ENCODE results near the gene PLIN4. TPM values are rescaled to one million over a fixed set of nuclear protein-coding genes. Genes with fewer than 3 reads are reported as not detected.
A peak's percentile ranks its signal among the peaks of the same experiment; 100 is the strongest.

The PLIN4 gene
- total RNA-seq, 1 donor from 2014 or later = 25.7 TPM

GRCh38 chr19:4488496-4488895, 29.8 kb downstream of the PLIN4 start:
- DNase-seq = no peak

DNA sequence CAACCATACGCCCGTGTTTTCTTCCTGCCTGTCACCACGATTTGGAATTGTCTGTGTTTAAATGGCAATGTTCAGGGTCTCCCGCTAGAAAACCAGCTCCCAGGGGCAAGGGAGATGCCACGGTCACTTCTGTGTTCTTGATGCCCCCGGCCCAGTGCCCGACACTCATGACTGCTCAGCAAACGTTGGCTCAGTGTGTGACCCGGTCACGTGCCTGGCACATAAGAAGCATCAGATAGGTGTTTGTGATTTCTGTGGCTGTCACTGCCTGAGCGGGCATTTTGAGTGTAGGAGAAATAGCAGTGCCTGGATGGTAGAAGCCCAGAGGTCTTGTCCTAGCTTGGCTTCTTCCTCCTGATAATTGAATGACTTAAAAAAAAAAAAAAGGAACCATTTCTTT, 30.7 kb downstream of the PLIN4 start:
- no peak for DNase-seq

DNA sequence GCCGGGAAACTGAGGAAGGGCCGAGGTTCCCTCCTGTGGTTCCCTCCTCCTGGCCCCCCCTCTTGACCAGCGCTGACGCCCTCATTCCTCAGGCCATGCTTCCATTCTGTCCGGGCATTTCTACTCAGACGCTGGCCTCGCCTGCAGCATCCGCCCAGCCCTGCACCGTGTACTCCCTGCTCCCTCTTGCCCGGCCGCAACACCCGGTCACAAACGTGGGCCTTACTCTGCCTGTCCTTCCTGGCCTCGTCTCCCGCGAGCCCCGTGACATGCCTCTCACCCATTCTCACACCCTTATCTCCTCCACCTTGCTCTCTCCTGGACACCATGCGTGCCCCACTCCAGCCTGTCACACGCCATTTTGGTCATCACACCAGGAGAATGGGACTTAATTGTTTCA, 34.9 kb downstream of the PLIN4 start:
- no peak for DNase-seq

- no peak for DNase-seq
Measured at GRCh38 chr19:4482721-4483364, 35.4 kb downstream of the PLIN4 start.

DNA sequence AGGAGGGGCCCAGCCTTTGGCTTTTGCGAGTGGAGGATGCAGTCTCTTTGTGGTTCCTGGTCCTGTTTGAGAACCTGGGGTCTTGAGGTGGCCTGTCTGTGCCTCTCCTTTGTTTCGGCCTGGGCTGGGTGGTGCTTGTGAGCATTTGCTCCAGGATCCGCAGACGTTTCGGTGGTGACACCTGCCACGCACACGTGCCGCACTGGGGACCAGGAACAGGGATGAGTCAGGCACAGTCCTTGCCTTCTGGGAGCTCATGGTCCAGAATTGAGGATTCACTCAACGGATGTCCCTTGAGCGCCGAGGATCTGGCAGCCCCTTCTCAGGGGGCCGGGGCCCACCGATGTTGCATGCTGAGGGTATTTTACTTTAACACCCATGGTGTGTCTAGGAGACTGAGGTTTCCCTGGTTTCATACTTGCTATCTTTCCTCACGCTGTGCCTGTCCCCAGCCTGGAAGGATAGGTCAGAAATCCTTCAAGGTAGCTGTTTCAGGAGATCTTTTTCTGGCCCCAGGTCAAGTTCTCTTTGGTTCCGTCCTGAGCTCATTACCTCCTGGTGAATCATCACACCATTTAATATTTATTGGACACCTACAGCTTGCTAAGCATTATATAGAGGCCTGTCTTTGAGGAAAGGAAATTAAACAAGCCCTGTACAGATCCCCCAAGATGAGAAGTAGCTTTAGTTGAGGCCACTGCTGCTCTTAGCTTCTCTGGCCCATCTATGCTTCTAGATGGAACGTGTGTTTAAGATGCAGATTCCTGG, 41.1 kb downstream of the PLIN4 start:
- DNase-seq = no peak

DNA sequence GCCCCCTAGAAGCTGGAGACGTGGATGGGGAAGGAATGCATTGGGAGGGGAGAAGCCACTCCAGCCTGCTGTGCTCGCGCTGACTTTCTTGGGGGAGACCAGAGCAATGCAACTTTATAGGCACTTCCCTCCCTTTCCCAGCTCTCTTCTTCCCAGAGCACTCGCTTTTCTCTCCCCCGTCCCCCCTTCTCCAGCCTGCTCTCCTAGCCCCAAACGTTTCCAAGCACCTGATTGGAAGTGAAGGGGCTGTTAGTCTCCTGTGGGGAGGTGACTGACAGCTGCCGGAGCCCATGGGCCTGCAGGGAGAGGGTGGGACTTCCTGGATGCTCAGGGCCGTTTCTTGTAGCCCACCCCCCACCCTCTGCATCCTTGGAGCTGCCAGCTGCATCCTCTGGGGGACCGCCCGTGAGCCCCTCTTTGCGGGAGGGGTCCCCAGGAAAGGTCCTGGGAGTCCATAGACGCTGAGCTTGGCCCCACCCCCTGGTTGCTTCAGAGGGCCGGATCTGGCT, 43.7 kb downstream of the PLIN4 start:
- DNase-seq = peak; percentile 52

DNA sequence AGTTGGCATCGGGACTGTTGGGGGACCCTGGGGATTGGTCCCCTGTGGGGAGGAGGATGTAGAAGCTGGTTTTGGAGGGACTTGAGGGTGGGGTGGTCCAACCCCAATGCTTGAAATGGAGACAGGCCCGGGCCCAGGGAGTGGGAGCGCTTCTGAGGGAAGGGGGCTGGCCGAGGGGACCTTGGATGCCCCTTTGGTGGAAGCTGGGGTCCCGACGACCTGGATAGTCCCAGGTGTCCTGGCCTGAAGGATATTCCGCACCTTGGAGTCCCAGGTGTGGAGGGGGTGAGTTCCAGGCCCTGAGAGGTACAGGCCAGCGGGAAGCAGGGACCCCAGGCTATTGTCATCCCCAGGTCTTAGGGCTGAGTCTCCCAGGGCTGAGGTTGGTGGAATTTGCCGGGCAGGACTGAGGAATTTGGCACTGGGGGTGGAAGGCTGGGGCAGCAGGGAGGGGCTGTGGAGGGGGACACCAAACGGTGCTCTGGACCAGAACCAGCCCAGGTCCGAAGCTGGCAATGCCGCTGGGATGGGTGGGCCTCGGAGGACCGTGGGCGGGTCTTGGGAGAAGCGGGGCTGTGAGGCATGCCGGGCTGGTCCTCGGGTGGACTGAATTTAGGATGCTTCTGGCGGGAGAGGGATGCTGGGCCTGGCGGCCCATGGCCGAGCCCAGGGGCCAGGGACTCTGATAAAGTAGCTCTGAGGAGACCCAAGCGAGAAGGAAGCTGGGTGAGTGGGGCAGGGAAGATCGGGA, 44.3 kb downstream of the PLIN4 start:
- no peak for DNase-seq

DNA sequence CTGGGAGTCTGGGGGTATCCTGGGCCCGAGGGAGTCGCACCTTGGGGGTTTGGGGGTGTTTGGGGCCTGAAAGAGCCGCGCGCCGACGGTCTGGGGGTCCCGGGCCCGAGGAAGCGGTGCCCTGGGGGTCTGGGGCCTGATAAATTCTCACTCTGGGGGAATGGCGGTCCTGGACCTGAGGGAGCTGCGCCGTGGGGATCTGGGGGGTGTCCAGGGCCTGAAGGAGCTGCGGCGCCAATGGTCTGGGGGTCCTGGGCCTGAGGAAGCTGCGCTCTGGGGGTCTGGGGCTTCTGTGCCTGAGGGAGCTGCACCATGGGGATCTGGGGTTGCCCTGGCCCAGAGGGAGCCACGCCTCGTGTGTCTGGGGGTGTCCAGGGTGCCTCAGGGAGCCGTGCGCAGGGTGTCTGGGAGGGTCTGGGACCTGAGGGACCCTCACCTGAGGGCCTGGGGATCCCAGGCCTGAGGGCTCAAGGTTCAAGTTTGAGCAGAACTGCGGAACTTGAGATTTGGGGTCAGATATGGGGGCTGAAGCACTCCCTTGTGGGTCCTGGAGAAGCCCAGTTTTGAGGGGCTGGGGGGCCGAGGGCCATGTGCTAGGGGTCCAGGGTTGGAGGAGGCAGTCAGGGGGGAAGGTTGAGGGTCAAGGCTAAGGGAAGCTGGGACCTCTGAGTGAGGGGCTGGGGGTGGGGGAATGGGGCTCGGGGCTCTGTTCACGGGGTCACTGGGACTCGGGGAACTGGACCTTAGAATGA, 45.1 kb downstream of the PLIN4 start:
- no peak for DNase-seq

GRCh38 chr19:4472174-4472974, 45.9 kb downstream of the PLIN4 start, which contains the start of gene HDGFL2:
Gene HDGFL2, plus strand, starts transcription at chr19:4472297. Its CDS starts 54 bp downstream, at chr19:4472351.
- DNase-seq = no peak

GRCh38 chr19:4471403-4472173, 46.7 kb downstream of the PLIN4 start:
- peak; percentile 100 for DNase-seq

GRCh38 chr19:4467835-4468234, 50.5 kb downstream of the PLIN4 start:
- no peak for DNase-seq

- DNase-seq = no peak
Measured at GRCh38 chr19:4464815-4465581, 53.3 kb downstream of the PLIN4 start.

DNA sequence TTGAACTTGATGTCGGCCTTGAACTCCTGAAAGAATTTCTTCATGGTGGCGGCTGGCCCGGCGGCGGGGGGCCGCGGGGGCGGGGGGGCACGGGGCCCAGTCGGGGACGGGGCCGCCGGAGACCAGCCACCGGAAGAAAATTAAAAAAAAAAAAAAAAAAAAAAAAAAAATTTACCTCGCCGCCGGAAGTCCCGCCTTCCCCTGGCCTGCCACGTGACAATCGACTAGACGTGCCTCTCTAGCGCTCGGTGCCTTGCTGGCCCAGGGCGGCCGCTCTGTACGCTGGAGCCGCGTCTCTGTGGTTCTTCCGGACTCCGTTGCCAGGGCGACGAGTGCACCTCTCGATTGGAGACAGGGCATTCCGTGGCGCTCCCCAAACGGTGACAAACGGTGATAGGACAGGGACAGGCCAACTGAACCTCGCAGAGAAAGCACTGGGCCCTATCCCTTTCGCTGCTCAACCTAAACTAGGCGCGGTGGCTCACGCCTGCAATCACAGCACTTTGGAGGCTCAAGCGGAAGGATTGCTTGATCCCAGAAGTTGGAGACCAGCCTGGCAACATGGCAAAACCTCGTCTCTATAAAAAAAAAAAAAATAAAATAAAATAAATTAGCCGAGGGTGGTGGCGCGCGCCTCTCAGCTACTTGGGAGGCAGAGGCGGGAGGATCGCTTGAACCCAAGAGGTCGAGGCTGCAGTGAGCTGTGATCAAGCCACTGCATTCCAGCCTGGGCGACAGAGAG, 60.5 kb downstream of the PLIN4 start, which contains the start of gene UBXN6:
Gene UBXN6, minus strand, starts transcription at position 141 of the 742 bp plus-strand sequence. Its CDS starts 97 bp downstream, at position 44.
- DNase-seq = peak; percentile 94

- DNase-seq = peak; percentile 75
Measured at GRCh38 chr19:4456843-4457653, 61.2 kb downstream of the PLIN4 start.

GRCh38 chr19:4456476-4456842, 61.8 kb downstream of the PLIN4 start:
- peak; percentile 75 for DNase-seq

- DNase-seq = peak; percentile 47
Measured at GRCh38 chr19:4455719-4456475, 62.4 kb downstream of the PLIN4 start.
